Measurements from ENCODE around the gene IL9. TPM values are rescaled to one million over a fixed set of nuclear protein-coding genes. Genes with fewer than 3 reads are reported as not detected.

The IL9 gene
- total and polyA plus RNA-seq, 2 experiments from 2014 or later, result not detected

DNA sequence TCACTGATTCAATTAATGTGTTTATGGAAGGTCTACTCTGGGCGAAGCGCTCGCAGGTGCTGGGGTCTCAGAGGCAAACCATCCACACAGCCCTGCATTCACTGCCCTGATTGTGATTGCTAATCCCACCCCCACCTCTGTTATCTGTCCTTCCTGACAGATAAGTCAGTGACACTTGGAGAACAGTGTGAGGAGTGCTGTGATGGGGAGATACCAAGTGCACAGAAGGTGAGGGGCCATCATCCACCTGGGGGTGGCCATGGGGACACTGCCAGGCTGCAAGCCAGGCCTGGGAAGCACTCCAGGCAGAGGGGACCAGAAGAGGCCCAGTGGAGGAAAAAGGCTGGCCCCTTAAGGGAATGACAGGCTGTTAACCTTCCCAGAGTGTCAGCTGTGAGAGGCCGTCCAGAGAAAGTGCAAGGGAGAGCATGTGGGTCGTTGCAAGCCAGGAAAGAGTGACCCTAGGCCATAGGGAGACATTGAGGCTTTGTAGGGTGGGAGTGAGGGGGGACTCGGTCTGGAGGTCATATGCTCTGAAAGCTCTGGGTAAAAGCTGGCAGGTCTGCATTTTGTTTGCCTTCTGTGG is 18.0 kb downstream of the IL9 start:
- Histone ChIP-seq H3K4me2 (no peak overlapping the region), H3K4me1 (ENCODE audit: insufficient read depth) (peaks cover 7% of the 10 kb centered on the region), H3K4me3 (no peak overlapping the region), H2AFZ (no peak overlapping the region), H3K79me2 (no peaks in the 10 kb centered on the region), H3K9me3 (ENCODE audit: low read depth) (no peaks in the 10 kb centered on the region), H4K20me1 (ENCODE audit: insufficient read depth, poor library complexity, severe bottlenecking) (no peaks in the 10 kb centered on the region), H3K9me2 (replicated peaks; ENCODE audit: insufficient read depth) (no peaks in the 10 kb centered on the region), H3K36me3 (replicated peaks; ENCODE audit: insufficient read depth, low read depth) (no peaks in the 10 kb centered on the region), H3K27me3 (peaks cover 2% of the 10 kb centered on the region), H3K27ac (no peak overlapping the region)
- TF ChIP-seq EZH2phosphoT487 (IDR thresholded peaks at IDR 0.05; ENCODE audit: low read depth, severe bottlenecking, unreplicated experiment) (no peak), EZH2 (IDR thresholded peaks at IDR 0.05; ENCODE audit: borderline replicate concordance) (no peak)
- TF ChIP-seq, protein P1, sequence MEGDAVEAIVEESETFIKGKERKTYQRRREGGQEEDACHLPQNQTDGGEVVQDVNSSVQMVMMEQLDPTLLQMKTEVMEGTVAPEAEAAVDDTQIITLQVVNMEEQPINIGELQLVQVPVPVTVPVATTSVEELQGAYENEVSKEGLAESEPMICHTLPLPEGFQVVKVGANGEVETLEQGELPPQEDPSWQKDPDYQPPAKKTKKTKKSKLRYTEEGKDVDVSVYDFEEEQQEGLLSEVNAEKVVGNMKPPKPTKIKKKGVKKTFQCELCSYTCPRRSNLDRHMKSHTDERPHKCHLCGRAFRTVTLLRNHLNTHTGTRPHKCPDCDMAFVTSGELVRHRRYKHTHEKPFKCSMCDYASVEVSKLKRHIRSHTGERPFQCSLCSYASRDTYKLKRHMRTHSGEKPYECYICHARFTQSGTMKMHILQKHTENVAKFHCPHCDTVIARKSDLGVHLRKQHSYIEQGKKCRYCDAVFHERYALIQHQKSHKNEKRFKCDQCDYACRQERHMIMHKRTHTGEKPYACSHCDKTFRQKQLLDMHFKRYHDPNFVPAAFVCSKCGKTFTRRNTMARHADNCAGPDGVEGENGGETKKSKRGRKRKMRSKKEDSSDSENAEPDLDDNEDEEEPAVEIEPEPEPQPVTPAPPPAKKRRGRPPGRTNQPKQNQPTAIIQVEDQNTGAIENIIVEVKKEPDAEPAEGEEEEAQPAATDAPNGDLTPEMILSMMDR (IDR thresholded peaks at IDR 0.05; ENCODE audit: poor library complexity), result no peak
- 60% methylated on average over 6 of the region's 6 CpGs for WGBS (ENCODE audit: low lambda C conversion rate, missing lambda C conversion rate)
- DNase-seq (ENCODE audit: low spot score), result no peak

DNA sequence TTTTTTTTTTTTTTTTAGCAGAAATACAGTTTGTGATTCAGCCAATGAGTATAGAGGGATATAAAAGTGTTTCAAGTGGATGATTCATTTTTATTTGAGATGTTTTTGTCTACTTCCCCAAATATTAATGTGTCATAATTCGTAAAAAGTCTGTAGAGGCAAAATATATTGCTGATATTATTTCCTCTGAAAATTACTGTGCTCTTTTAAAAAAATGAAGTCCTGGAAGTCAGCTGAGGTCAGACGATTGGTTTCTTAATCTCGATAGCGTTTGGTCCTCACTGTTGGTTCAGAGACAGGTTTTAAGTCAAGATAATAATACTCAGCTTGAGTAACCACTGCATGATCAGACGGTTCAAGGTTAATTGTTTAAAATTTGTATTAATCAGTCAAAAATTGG is 19.5 kb downstream of the IL9 start:
- H3K27ac ChIP-seq, result no peak overlapping the region
- DNase-seq (ENCODE audit: low spot score), result no peak
- no peak overlapping the region for H3K4me2 ChIP-seq
- TF ChIP-seq, protein P1 (IDR thresholded peaks at IDR 0.05; ENCODE audit: poor library complexity), result no peak
- TF ChIP-seq EZH2phosphoT487 (IDR thresholded peaks at IDR 0.05; ENCODE audit: low read depth, severe bottlenecking, unreplicated experiment) (no peak), EZH2 (IDR thresholded peaks at IDR 0.05; ENCODE audit: borderline replicate concordance) (no peak)
- H3K36me3 ChIP-seq (replicated peaks; ENCODE audit: insufficient read depth, low read depth), result no peaks in the 10 kb centered on the region
- no peaks in the 10 kb centered on the region for H4K20me1 ChIP-seq (ENCODE audit: insufficient read depth, poor library complexity, severe bottlenecking)
- no peaks in the 10 kb centered on the region for H3K79me2 ChIP-seq
- no peaks in the 10 kb centered on the region for H3K27me3 ChIP-seq
- no peaks in the 10 kb centered on the region for H3K9me2 ChIP-seq (replicated peaks; ENCODE audit: insufficient read depth)
- H2AFZ ChIP-seq, result no peak overlapping the region
- no peak overlapping the region for H3K4me3 ChIP-seq
- 73% methylated on average over 5 of the region's 5 CpGs for whole genome bisulfite sequencing (ENCODE audit: low lambda C conversion rate, missing lambda C conversion rate)
- H3K9me3 ChIP-seq (ENCODE audit: low read depth), result no peaks in the 10 kb centered on the region
- H3K4me1 ChIP-seq (ENCODE audit: insufficient read depth), result peaks cover 7% of the 10 kb centered on the region

- Histone ChIP-seq H3K27ac (no peak overlapping the region), H3K9me3 (ENCODE audit: low read depth) (no peaks in the 10 kb centered on the region), H2AFZ (no peak overlapping the region), H3K27me3 (no peaks in the 10 kb centered on the region), H3K36me3 (replicated peaks; ENCODE audit: insufficient read depth, low read depth) (no peaks in the 10 kb centered on the region), H3K9me2 (replicated peaks; ENCODE audit: insufficient read depth) (no peaks in the 10 kb centered on the region), H3K4me1 (ENCODE audit: insufficient read depth) (peaks cover 7% of the 10 kb centered on the region), H3K79me2 (no peaks in the 10 kb centered on the region), H3K4me2 (no peak overlapping the region), H4K20me1 (ENCODE audit: insufficient read depth, poor library complexity, severe bottlenecking) (no peaks in the 10 kb centered on the region), H3K4me3 (no peak overlapping the region)
- 94% methylated on average over 3 of the region's 3 CpGs for WGBS (ENCODE audit: low lambda C conversion rate, missing lambda C conversion rate)
- TF ChIP-seq, protein P1 (IDR thresholded peaks at IDR 0.05; ENCODE audit: poor library complexity), result no peak
- TF ChIP-seq EZH2 (IDR thresholded peaks at IDR 0.05; ENCODE audit: borderline replicate concordance) (no peak), EZH2phosphoT487 (IDR thresholded peaks at IDR 0.05; ENCODE audit: low read depth, severe bottlenecking, unreplicated experiment) (no peak)
- DNase-seq (ENCODE audit: low spot score), result no peak
Measured at GRCh38 chr5:135875567-135875966, 20.1 kb downstream of the IL9 start.

Measured in hepatocyte (in vitro differentiated cells).